Frontal cortex (tissue), 4 donors: ENCODE measurements around the gene ANKRD9. TPM values are rescaled to one million over a fixed set of nuclear protein-coding genes. Genes with fewer than 3 reads are reported as not detected.
"Not testable (repeated sequence)": the region's sequence is repeated elsewhere in the genome, so short reads cannot be mapped to it uniquely, and the experiment has no call there.

Source experiments
- DNase-seq, 2 donors: peaks; one replicate each; pipeline ENCODE4 v3.0.0; 2012; ENCODE audit warnings: low spot score in 2 of 2
- FAIRE-seq: peaks from 2 replicates; lab custom pipeline; 2012; peaks lifted over from hg19 to GRCh38; lab: Jason Lieb, UNC
- total RNA-seq: library from RNA; depleted of rRNA; stranded (reverse); fragments of >200 nt; gene quantifications from one replicate; pipeline ENCODE4 v1.2.3, GENCODE V29; 2014
- donor health status: control.
- donor health status: control.
- donor health status: control.

Gene ANKRD9
- total RNA-seq, 1 donor from 2014 or later: 3.7 TPM

DNA sequence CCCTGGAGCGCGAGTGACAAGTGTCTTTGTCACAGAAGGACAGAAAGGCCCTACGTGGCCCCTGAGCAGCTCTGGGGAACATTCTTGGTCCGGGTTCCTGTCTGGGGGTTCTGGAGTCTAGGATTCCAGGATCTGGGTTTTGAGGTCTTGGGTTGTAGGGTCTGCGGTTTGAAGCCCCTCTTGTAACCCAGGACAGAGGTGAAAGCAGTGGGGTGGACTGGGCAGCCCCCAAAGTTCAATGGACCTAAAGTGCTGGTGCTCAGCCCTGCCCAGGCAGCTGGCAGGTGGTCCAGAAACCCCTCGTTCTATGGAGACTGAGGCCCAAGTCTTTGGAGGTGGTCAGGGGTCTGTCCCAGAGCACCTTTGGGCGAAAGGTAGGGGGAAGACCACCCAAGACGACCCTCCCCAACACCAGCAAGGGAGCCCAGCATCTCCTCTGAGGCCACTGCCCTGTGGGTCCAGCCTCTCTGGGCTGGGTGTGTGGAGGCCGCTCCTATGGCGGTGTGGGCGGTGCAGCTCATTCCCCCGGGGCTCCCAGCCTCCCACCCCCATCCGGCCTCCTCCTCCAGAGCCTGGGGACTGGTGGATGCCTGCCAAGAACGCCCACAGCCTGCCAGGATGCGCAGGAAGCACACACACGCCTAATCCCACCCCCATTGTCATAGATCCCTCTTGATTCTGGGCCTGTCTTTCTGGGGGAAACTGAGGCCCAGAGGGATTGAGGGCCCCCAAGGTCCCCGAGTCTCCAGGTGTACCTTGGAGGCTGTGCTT lies 30.2 kb upstream of the ANKRD9 start:
- FAIRE-seq (no peak), DNase-seq (no peak)

GRCh38 chr14:102538602-102539543 lies 29.3 kb upstream of the ANKRD9 start:
- DNase-seq (no peak), FAIRE-seq (no peak)

DNA sequence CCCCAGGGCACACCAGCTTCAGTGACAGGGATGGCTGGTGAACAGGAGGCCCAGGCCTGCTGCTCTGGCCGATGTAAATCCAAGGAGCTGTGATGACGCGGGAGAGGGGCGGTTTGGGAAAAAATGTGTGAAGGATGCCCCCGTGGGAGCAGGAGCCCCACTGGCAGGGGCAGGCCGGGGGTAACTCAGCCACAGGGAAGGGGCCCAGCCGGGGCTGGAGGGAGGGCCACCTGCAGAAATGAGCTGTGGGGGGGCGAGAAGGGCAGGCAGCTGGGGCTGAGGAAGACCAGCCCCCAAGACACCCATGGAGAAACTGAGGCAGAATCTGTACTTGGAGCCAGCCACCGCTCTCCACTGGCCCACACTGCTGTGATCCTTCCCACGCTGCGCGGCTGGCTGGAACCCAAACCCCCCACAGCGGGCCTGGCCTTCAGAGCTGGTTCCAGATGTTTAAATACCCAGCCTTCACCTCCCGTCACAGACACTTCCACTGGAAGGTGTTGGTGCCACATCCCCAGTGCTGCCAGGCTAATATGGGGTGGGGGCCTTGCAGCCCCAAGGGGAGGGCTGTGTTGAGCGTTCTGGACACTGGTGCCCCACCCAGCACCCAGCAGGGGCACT lies 28.5 kb upstream of the ANKRD9 start:
- FAIRE-seq (no peak), DNase-seq (no peak)

GRCh38 chr14:102532204-102532658 lies 22.7 kb upstream of the ANKRD9 start:
- DNase-seq: no peak
- FAIRE-seq: no peak

GRCh38 chr14:102530828-102531478 lies 21.4 kb upstream of the ANKRD9 start:
- DNase-seq: no peak
- FAIRE-seq: no peak

- FAIRE-seq: no peak
Measured at GRCh38 chr14:102528431-102529170, 19.0 kb upstream of the ANKRD9 start.

DNA sequence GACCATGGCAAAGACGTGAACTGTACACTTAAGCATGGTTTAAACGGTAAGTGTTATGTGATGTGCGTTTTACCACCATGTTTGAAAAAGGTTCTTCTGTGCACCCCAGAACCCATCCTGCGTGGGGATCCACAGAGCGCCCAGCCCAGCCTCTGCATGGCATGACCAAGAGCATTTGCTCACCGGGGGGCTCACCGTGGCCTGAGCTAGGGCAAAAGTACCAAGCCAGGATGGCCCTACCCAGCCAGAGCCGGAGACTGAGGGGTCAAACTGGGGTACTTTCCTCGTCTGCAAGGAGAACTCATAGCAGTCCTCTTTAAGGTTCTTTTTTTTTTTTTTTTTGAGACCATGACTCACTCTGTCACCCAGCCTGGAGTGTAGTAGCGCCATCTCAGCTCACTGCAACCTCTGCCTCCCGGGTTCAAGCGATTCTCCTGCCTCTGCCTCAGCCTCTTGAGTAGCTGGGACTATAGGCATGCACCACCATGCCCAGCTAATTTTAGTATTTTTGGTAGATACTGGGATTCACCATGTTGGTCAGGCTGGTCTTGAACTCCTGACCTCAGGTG lies 16.4 kb upstream of the ANKRD9 start:
- no peak for FAIRE-seq
- no peak for DNase-seq

More at GRCh38 chr14:102528431-102529170, 19.0 kb upstream of the ANKRD9 start:
- no peak for DNase-seq

- FAIRE-seq (no peak), DNase-seq (no peak)
Measured at GRCh38 chr14:102525219-102525928, 15.8 kb upstream of the ANKRD9 start.

DNA sequence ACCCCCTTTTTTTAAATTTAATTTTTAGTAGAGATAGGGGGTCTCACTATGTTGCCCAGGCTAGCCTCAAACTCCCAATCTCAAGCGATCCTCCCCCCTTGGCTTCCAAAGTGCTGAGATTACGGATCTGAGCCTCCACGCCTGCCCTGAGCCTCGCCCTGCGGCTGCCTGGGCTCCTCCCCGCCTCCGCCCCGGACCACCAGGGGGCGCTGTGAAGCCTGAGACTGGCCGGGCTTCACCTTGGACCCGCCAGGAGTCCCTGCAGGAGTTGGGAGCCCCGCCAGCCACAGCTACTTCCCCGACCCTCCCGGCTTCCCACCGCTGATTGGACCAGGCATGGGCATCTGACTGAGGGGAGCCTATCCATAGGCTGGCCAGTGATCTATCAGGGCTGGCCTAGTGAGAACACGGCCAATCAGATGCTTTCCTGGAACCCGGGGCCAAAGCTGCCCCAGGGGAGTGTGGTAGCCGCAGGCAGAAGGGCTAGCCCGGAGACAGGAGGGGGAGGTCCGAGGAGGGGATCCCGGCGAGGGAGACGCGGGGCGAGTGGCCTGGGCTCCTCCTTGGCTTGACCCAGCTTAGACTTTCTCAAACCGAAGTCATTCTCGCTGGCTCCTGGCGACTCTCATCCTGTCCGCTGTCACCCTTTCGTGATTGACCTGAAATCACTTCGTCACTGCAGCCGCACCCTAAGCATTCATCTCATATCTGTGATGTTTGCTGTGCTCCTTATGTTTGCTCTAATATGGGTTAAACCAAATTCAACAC lies 15.1 kb upstream of the ANKRD9 start:
- FAIRE-seq (no peak), DNase-seq (peak; percentile 84 to 97)

- FAIRE-seq: no peak
Measured at GRCh38 chr14:102523569-102524450, 14.2 kb upstream of the ANKRD9 start.

GRCh38 chr14:102523200-102523568 lies 13.6 kb upstream of the ANKRD9 start:
- FAIRE-seq (no peak), DNase-seq (no peak)

More at GRCh38 chr14:102523569-102524450, 14.2 kb upstream of the ANKRD9 start:
- no peak for DNase-seq

DNA sequence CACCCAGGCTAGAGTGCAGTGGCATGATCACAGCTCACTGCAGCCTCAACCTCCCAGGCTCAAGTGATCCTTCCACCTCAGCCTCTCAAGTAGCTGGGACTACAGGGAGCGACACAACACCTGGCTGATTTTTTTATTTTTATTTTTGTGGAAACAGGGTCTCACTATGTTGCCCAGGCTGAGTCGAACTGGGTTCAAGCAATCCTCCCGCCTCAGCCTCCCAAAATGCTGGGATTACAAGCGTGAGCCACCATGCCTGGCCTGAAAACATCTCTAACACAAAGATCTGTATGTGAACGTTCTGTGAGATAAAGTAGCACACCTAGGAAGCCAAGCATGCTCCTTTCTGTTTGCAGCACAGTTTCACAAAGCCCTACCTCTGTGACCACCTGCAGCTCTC lies 10.1 kb upstream of the ANKRD9 start:
- DNase-seq, FAIRE-seq: not testable (repeated sequence)

- no peak for FAIRE-seq
- DNase-seq: no peak
Measured at GRCh38 chr14:102518063-102518648, 8.6 kb upstream of the ANKRD9 start.

DNA sequence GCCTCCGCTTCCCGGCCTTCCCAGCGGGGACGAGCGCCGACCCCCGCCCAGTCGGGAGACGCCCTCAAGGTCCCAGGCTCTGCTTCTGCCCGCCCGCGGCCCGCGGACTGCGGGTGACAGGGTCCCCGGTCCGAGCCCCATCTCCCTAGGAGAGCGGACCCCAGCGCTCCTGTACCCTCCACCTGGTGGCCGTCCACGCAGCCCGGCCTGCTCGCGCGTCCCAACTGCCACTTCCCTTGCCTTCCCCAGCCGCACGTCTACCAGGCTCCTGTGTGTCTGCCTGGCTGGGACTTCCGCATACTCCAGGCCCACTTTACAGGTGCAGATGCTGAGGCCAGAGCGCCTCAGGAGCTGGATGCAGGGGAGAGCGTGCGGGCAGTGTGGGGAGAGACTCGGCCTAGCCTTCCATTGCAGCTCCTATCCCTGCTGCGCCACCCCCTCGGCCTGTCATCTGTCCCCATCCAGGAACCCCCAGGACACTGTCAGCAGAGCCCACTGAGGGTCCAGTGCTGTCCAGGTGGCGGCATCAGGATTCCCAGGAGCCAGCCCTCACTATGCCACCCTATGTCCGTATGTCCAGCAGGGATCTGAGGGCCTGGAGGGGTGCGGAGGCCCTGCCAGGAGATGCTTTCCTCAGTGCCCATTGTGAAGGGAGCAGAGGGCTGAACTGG lies 8.0 kb upstream of the ANKRD9 start:
- peak; percentile 53 to 64 for DNase-seq
- FAIRE-seq: no peak

DNA sequence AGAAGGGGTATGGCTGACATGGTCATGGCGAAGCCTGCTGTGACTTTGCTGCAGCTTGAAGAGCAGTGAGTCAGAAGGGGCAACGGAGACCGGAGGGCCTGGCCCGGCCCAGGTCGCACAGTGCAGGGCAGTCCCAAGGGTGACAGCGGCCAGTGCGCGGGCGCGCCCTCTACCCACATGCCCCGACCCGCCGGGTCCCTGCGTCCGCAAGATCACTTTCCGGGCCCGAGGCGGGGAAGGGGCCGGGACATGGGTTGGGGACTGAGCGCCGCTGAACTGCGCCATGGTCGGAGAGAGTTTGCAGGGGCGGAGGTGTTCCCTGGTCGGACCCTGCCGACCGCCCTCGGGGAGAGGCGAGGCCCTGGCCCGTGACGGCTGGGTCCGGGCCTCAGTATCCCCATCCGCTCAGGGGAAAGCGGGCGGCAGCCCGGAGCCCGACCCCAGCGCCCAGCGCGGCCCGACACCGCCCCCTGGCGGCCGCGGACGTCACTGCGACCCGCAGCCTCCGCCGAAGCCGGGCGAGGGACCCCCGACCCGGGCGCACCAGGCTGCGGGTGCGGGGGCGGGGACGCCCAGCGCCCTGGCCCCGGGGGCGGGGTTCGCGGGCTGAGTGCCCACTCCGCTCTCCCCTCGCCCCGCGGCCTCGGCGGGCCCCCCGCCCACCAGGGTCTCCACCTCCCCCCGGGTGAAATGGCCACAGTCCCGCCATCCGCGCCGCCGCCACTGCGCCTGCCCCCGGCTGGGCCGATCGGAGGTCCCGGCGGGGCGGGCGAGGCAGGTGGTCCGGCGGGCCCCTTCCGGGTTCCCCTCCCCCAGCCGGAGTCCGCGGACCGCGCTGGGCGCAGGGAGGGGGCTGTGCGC lies 7.2 kb upstream of the ANKRD9 start:
- FAIRE-seq: no peak
- peak; percentile 91 for DNase-seq
